ENCODE measurements around the gene NFKBIL1.

Gene NFKBIL1

DNA sequence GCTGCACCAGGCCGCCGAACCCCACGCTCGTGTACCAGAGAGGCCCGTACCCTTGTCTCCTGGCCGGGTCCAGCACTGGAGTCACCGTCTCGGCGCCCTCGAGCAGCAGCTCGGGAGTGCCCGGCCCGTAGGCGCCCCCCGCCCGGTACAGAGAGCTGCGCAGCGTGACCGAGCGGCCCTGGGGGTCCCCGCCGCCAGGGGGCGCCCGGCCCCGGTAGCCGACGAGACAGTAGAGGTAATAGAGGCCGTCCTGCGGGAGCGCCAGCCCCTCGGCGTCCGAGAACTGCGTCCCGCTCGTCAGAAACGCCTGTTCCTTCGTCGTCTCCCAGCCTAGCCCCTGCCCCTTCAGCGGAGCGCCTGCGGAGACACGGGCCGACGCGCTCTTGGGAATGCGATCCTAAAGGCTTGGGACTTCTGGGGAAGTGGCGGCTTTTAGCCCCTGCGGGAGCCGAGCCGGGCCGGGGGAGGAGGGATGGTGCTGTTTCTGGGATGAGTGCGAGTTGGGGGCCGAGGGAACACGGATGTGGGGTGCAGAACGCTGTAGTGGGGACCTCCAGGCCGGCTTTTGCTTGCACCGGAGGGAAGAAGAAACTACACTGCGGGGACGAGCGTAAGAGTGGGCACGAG lies 33.5 kb downstream of the NFKBIL1 start:
- ChIA-PET POLR2A (interaction anchor here (0.6 to 7.1 kb wide), 6 partner anchors 10 to 966 kb away, joined by 3 to 86 read pairs (median 8); partner anchors contain the start of genes ATP6V1G2, NCR3 and NFKBIL1), CTCF (interaction anchor here (0.9 to 54.8 kb wide), 11 partner anchors 11 to 86 kb away, joined by 3 to 2725 read pairs (median 5); partner anchors contain the start of genes AIF1, APOM, ATP6V1G2 and DDX39B)
- TF ChIP-seq, protein P1, sequence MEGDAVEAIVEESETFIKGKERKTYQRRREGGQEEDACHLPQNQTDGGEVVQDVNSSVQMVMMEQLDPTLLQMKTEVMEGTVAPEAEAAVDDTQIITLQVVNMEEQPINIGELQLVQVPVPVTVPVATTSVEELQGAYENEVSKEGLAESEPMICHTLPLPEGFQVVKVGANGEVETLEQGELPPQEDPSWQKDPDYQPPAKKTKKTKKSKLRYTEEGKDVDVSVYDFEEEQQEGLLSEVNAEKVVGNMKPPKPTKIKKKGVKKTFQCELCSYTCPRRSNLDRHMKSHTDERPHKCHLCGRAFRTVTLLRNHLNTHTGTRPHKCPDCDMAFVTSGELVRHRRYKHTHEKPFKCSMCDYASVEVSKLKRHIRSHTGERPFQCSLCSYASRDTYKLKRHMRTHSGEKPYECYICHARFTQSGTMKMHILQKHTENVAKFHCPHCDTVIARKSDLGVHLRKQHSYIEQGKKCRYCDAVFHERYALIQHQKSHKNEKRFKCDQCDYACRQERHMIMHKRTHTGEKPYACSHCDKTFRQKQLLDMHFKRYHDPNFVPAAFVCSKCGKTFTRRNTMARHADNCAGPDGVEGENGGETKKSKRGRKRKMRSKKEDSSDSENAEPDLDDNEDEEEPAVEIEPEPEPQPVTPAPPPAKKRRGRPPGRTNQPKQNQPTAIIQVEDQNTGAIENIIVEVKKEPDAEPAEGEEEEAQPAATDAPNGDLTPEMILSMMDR (IDR thresholded peaks at IDR 0.05; ENCODE audit: control extremely low read depth, extremely low read depth, low read depth, missing control alignments), result peak; percentile 89
- DNase-seq (ENCODE audit: extremely low spot score), result peak; percentile 87

DNA sequence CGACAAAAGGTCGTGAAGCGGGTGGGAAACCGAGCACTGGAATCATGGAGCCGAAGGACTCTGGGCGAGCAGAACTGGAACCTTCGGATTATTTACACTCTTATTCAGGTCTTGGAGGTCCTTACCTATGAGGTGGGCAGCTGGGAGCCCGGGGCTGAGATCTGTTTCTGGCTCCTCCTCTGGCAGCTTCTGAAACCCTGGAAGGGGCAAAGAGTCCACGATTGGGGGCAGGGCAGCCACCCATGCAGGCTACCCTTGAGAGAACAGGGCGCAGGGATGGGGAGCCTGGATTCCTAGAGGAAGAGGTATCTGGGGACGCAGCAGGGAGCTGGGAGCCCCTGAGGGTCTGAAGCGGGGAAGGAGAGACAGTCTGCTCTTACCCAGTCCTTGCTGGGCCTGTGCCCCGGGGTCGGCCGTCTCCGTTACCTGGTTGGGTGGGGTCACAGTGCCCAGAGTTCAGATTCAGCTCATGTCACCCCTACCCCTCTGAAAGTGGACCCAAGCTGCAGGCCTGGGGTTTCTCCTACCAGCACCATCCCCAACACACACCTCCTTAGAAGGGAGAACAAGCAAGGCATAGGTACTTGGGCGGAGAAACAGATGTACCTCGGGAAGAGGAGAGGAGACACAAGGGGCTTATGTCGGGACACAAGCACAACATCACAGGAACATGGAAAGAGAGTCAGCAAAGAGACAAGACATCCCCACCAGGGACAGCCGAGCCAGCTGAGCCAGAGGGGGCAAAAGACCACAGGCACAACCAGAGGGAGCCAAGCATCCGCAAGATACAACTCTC lies 34.2 kb downstream of the NFKBIL1 start:
- POLR2A ChIA-PET, result interaction anchor here (0.9 to 2.2 kb wide), 5 partner anchors 11 to 83 kb away, joined by 3 to 8 read pairs (median 3); partner anchors contain the start of genes MICB and NCR3
- TF ChIP-seq, protein P1 (IDR thresholded peaks at IDR 0.05; ENCODE audit: control extremely low read depth, extremely low read depth, low read depth, missing control alignments), result no peak
- DNase-seq (ENCODE audit: extremely low spot score), result no peak
- CTCF ChIA-PET, result interaction anchor here (2.4 to 54.8 kb wide), 4 partner anchors 11 to 74 kb away, joined by 6 to 2725 read pairs (median 1370); partner anchors contain the start of genes AIF1, APOM, ATP6V1G2 and DDX39B

DNA sequence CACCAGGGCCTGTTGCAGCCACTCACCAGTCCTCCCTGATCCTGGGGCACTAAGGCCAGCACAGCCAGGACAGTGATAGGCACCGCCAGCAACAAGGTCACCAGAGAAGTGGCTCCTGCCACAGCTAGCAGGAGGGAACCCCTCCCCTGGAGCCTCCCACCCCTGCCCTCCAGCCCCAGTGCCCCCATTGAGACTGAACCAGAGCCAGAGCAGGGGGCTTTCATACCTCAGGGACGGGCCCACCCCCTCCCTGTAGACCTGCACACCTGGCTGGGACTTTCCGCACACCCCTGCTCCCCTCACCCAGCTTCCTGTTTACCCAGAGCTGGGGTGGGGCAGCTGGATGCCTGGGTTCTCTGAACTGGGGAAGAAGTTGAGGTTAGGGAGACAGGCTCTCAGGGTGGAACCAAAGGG lies 34.8 kb downstream of the NFKBIL1 start, which contains the start of gene LTB:
Gene LTB, minus strand, starts transcription at position 195 of the 414 bp plus-strand sequence. Its CDS starts 7 bp downstream, at position 188.
- CTCF ChIA-PET, result interaction anchor here (0.8 to 54.8 kb wide), 4 partner anchors 10 to 213 kb away, joined by 3 to 2725 read pairs (median 1370); partner anchors contain the start of genes AIF1, ATP6V1G2, DDX39B and LST1
- TF ChIP-seq, protein P1 (IDR thresholded peaks at IDR 0.05; ENCODE audit: control extremely low read depth, extremely low read depth, low read depth, missing control alignments), result no peak
- POLR2A ChIA-PET, result interaction anchor here (0.5 to 1.9 kb wide), 3 partner anchors 11 to 84 kb away, joined by 3 to 8 read pairs (median 5); partner anchors contain the start of genes MICB and NCR3

DNA sequence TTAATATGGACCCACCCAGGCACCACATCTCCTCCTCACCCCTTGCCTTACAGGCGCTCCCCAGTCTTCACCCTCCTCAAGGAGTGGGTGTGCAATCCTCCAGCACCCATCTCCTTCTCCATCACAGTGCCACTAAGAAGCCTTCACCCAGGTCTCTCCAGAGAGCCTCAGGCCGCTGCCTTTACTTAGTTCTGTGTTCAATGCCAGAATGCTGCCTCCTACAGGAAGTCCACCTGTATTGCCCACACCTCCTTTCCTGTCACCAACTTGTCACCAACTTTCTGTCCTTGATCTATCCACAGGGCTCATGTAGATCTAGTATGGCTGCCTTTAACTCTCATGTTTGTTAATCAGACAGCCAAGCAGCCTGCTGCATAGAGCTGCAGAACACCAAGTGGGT lies 38.1 kb downstream of the NFKBIL1 start:
- ChIA-PET POLR2A (interaction anchor here (0.6 to 3.0 kb wide), 5 partner anchors 9 to 61 kb away, joined by 3 to 41 read pairs (median 3); partner anchors contain the start of genes DDX39B, NFKBIL1 and TNF), CTCF (interaction anchor here (1.0 to 54.8 kb wide), 5 partner anchors 7 to 92 kb away, joined by 3 to 2725 read pairs (median 10); partner anchors contain the start of genes ATP6V1G2, DDX39B, LST1 and LTA)
- no peak for DNase-seq (ENCODE audit: extremely low spot score)
- TF ChIP-seq, protein P1 (IDR thresholded peaks at IDR 0.05; ENCODE audit: control extremely low read depth, extremely low read depth, low read depth, missing control alignments), result peak; percentile 47

More for the DNA sequence above, 34.8 kb downstream of the NFKBIL1 start, which contains the start of gene LTB:
- DNase-seq (ENCODE audit: extremely low spot score), result no peak

DNA sequence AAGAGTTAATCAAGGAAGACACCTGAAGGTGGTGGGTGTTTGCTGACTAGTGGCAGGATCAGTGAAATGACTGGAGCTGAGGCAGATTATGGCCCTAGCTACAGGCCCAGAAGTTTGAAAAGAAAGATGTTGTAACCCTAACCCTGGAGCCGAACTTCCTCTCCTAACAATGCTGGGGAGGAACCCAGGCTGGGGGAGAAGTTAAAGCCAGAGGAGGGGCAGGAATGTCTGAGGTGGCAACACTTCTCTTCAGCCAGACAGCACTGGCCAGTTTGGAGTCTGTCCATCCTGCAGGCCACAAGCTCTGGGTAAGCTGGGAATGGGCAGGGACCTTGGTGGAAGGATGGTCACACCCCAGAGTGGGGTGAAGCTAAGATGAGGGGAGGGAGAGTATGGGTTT lies 38.6 kb downstream of the NFKBIL1 start, which contains the start of gene LST1:
Gene LST1, plus strand, starts transcription at position 270 of the 400 bp plus-strand sequence. CDS start 1,023 bp downstream, outside the sequence.
- no peak for DNase-seq (ENCODE audit: extremely low spot score)
- POLR2A ChIA-PET, result interaction anchor here (0.6 to 3.0 kb wide), 5 partner anchors 10 to 58 kb away, joined by 3 to 41 read pairs (median 3); partner anchors contain the start of genes DDX39B, NFKBIL1 and TNF
- TF ChIP-seq, protein P1 (IDR thresholded peaks at IDR 0.05; ENCODE audit: control extremely low read depth, extremely low read depth, low read depth, missing control alignments), result no peak
- CTCF ChIA-PET, result interaction anchor here (1.0 to 54.8 kb wide), 5 partner anchors 6 to 93 kb away, joined by 3 to 2725 read pairs (median 10); partner anchors contain the start of genes ATP6V1G2, DDX39B, LST1 and LTA

All from GM10248 (cell line).